ENCODE measurements around the gene LRRC1. TPM values are rescaled to one million over a fixed set of nuclear protein-coding genes. Genes with fewer than 3 reads are reported as not detected.
A peak's percentile ranks its signal among the peaks of the same experiment; 100 is the strongest.
"Not testable (repeated sequence)": the region's sequence is repeated elsewhere in the genome, so short reads cannot be mapped to it uniquely, and the experiment has no call there.

Gene LRRC1
- total RNA-seq, 1 donor from 2014 or later, result 7.5 TPM

DNA sequence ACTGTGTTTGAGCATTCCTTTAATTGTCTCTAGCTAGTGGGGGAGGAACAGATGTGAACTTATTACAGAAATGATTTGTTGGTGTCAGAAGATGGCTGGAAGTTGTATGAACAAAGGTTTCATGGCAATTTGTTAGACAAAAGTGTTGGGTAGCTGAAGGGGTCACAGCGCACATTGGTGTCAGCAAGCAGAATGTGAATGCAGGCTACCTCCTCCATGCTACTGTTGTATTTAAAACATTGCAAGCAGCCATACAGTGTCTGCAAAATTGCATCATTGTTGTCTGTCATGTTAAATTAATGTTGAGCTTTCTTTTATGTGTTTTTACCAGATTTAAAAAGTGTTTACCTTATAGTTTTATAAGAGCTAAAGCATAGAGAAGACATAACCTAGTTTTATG, 6.2 kb downstream of the LRRC1 start:
- TF ChIP-seq, protein P1, sequence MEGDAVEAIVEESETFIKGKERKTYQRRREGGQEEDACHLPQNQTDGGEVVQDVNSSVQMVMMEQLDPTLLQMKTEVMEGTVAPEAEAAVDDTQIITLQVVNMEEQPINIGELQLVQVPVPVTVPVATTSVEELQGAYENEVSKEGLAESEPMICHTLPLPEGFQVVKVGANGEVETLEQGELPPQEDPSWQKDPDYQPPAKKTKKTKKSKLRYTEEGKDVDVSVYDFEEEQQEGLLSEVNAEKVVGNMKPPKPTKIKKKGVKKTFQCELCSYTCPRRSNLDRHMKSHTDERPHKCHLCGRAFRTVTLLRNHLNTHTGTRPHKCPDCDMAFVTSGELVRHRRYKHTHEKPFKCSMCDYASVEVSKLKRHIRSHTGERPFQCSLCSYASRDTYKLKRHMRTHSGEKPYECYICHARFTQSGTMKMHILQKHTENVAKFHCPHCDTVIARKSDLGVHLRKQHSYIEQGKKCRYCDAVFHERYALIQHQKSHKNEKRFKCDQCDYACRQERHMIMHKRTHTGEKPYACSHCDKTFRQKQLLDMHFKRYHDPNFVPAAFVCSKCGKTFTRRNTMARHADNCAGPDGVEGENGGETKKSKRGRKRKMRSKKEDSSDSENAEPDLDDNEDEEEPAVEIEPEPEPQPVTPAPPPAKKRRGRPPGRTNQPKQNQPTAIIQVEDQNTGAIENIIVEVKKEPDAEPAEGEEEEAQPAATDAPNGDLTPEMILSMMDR (IDR thresholded peaks at IDR 0.05; ENCODE audit: unreplicated experiment), result no peak
- Mint-ChIP-seq H3K9me3 (ENCODE audit: unreplicated experiment) (no peaks in the 10 kb centered on the region), H3K27ac (ENCODE audit: unreplicated experiment) (no peak overlapping the region), H3K4me3 (ENCODE audit: unreplicated experiment) (no peak overlapping the region), H3K27me3 (ENCODE audit: unreplicated experiment) (peaks cover 2% of the 10 kb centered on the region), H3K36me3 (ENCODE audit: low read depth, unreplicated experiment) (no peaks in the 10 kb centered on the region), H3K4me1 (ENCODE audit: unreplicated experiment) (peaks cover 20% of the 10 kb centered on the region)
- DNase-seq (ENCODE audit: low spot score), result no peak

GRCh38 chr6:53802582-53802981, 7.8 kb downstream of the LRRC1 start:
- H3K9me3 Mint-ChIP-seq (ENCODE audit: unreplicated experiment), result no peaks in the 10 kb centered on the region
- TF ChIP-seq, protein P1 (IDR thresholded peaks at IDR 0.05; ENCODE audit: unreplicated experiment), result no peak
- no peak overlapping the region for H3K27ac Mint-ChIP-seq (ENCODE audit: unreplicated experiment)
- H3K4me3 Mint-ChIP-seq (ENCODE audit: unreplicated experiment), result no peak overlapping the region
- H3K36me3 Mint-ChIP-seq (ENCODE audit: low read depth, unreplicated experiment), result no peaks in the 10 kb centered on the region
- H3K4me1 Mint-ChIP-seq (ENCODE audit: unreplicated experiment), result peaks cover 17% of the 10 kb centered on the region
- H3K27me3 Mint-ChIP-seq (ENCODE audit: unreplicated experiment), result peaks cover 2% of the 10 kb centered on the region
- DNase-seq (ENCODE audit: low spot score), result no peak

DNA sequence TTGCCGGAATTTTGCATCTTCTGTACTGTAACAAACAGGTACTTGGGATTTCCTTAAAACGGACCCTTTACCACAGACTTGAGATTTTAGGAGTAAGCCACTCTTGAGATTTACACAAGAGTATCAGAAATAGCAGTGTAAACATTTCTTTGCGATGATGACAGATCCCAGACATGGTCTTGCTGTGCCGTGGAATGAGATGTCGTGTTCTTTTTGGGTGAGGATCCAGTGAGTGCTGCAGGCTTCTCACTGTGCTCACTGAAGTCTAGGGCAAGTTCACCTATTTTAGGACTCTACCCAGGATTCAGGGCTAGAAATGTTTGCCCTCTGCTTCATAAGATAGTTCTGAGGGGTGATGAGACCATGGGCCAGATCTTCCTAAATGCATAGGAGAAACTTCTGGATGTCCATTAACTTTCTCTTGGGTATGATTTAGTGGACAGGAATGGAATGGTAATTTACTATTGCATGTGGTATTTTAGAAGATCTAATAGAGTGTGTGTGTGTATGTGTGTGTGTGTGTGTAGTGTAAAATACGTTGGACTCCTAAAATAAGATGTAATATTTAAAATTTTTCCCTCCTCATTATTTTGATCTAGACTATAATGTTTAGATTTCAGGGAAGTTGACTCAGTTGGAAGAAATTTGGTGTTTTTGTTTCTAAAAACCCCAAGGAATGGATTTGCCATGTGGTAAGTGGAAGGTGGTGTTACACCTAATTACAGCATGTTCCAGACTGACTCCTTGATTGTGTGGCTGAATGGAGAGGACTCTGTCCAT, 8.5 kb downstream of the LRRC1 start:
- TF ChIP-seq, protein P1 (IDR thresholded peaks at IDR 0.05; ENCODE audit: unreplicated experiment), result no peak
- peaks cover 2% of the 10 kb centered on the region for H3K27me3 Mint-ChIP-seq (ENCODE audit: unreplicated experiment)
- no peak overlapping the region for H3K4me3 Mint-ChIP-seq (ENCODE audit: unreplicated experiment)
- peaks cover 23% of the 10 kb centered on the region for H3K4me1 Mint-ChIP-seq (ENCODE audit: unreplicated experiment)
- no peaks in the 10 kb centered on the region for H3K36me3 Mint-ChIP-seq (ENCODE audit: low read depth, unreplicated experiment)
- DNase-seq (ENCODE audit: low spot score), result no peak
- no peaks in the 10 kb centered on the region for H3K9me3 Mint-ChIP-seq (ENCODE audit: unreplicated experiment)
- no peak overlapping the region for H3K27ac Mint-ChIP-seq (ENCODE audit: unreplicated experiment)

DNA sequence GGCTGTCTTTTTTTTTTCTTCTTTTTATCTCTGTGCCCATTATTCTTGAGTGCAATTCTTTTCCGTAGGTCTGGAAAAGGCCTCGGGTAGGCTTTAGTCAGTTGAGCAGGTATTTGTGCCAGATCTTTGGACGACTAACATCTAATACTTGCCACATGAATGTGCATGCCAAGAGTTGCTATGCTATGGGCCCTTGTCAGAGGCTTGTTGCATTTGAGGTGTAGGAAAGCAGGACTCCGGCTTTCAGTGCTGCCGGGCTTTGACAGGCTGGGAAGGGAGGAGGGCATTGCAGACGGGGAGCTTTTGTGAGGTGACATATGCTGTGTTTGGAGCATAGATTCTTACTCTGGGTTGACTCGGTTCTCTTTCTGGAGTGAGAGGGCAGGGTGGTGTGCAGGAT, 10.2 kb downstream of the LRRC1 start:
- Mint-ChIP-seq H3K36me3 (ENCODE audit: low read depth, unreplicated experiment) (no peaks in the 10 kb centered on the region), H3K4me3 (ENCODE audit: unreplicated experiment) (no peak overlapping the region), H3K9me3 (ENCODE audit: unreplicated experiment) (no peaks in the 10 kb centered on the region), H3K27me3 (ENCODE audit: unreplicated experiment) (no peaks in the 10 kb centered on the region), H3K27ac (ENCODE audit: unreplicated experiment) (peak overlapping the region; percentile 17), H3K4me1 (ENCODE audit: unreplicated experiment) (peaks cover 27% of the 10 kb centered on the region)
- DNase-seq (ENCODE audit: low spot score), result no peak
- TF ChIP-seq, protein P1 (IDR thresholded peaks at IDR 0.05; ENCODE audit: unreplicated experiment), result no peak

DNA sequence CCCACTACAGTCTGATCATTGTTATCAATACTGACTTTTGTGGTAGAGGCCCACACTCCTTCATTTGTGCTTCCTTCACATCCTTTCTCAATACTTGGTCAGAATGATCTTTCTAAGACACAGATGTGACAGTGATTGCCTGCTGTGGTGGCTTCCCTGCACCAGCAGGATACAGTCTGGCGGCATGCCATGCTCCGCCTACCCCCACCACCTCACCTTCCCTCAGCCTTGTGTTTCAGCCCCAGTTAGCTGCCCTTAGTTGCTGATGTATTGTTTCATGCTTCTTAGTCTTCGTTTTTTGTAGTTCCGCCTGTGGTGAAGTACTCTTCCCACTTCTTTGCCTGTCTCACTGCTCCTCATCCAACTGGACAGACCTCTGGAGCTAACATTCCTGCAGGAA, 10.9 kb downstream of the LRRC1 start:
- no peak overlapping the region for H3K27ac Mint-ChIP-seq (ENCODE audit: unreplicated experiment)
- no peaks in the 10 kb centered on the region for H3K9me3 Mint-ChIP-seq (ENCODE audit: unreplicated experiment)
- H3K4me3 Mint-ChIP-seq (ENCODE audit: unreplicated experiment), result peak overlapping the region; percentile 45
- peaks cover 31% of the 10 kb centered on the region for H3K4me1 Mint-ChIP-seq (ENCODE audit: unreplicated experiment)
- TF ChIP-seq, protein P1 (IDR thresholded peaks at IDR 0.05; ENCODE audit: unreplicated experiment), result no peak
- H3K36me3 Mint-ChIP-seq (ENCODE audit: low read depth, unreplicated experiment), result no peaks in the 10 kb centered on the region
- peaks cover 2% of the 10 kb centered on the region for H3K27me3 Mint-ChIP-seq (ENCODE audit: unreplicated experiment)
- no peak for DNase-seq (ENCODE audit: low spot score)

- not testable (repeated sequence) for H3K27ac Mint-ChIP-seq (ENCODE audit: unreplicated experiment); H3K4me3 Mint-ChIP-seq (ENCODE audit: unreplicated experiment); H3K9me3 Mint-ChIP-seq (ENCODE audit: unreplicated experiment); H3K36me3 Mint-ChIP-seq (ENCODE audit: low read depth, unreplicated experiment); DNase-seq (ENCODE audit: low spot score); H3K27me3 Mint-ChIP-seq (ENCODE audit: unreplicated experiment)
- H3K4me1 Mint-ChIP-seq (ENCODE audit: unreplicated experiment), result peaks cover 37% of the 10 kb centered on the region
Observed at GRCh38 chr6:53807606-53808005, 12.8 kb downstream of the LRRC1 start.
